GM13977 (cell line): ENCODE results near the gene CYP11A1.

Experiments used
- DNase-seq: peaks from one replicate; pipeline ENCODE4 v3.0.0; 2012; ENCODE audit warnings: low spot score
- CTCF ChIP-seq: IDR thresholded peaks from 2 replicates; pipeline ENCODE4 v1.5.1; 2012; ENCODE audit warnings: mild to moderate bottlenecking, control low read depth; ENCODE audit not compliant: insufficient read depth; ENCODE audit errors: extremely low read depth, missing control alignments
- in situ Hi-C: fragments of 300-500 bp; cut with MboI; formaldehyde crosslinking; loops from one replicate; pipeline ENCODE4 v1.12.0; 2022; ENCODE audit warnings: low sequenced_read_pairs, low pct_unique_long_range_greater_than_20kb, mixed read lengths, inconsistent platforms; ENCODE audit not compliant: unreplicated experiment

The CYP11A1 gene

GRCh38 chr15:74367296-74367854 lies at the start of gene CYP11A1:
TSS of gene CYP11A1 (minus strand) at chr15:74367646. CDS start at chr15:74367585, 61 bp downstream.
- no peak for TF ChIP-seq CTCF
- in situ Hi-C loops: no loop called here
- no peak for DNase-seq

DNA sequence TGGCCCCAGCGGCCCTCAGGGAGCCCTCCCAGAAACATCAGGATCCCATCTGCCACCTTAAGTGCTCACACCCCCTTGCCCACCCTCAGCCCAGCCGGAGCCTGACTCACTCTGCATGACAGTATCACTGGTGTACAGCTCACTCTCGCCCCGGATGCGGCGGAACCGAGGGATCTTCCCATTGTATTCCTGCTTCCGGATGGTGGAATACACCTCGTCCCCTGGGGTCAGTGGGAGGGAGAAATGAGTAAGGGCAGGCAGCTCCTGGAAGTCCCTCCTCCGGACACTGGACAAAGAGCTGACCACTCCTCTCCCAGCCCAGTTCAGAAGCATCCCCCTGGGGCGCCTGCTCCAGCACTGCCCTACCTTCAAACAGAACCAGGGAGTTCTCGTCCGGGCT lies 49.8 kb upstream of the CYP11A1 start:
- no peak for TF ChIP-seq CTCF
- DNase-seq: no peak
- in situ Hi-C loops: no loop called here

DNA sequence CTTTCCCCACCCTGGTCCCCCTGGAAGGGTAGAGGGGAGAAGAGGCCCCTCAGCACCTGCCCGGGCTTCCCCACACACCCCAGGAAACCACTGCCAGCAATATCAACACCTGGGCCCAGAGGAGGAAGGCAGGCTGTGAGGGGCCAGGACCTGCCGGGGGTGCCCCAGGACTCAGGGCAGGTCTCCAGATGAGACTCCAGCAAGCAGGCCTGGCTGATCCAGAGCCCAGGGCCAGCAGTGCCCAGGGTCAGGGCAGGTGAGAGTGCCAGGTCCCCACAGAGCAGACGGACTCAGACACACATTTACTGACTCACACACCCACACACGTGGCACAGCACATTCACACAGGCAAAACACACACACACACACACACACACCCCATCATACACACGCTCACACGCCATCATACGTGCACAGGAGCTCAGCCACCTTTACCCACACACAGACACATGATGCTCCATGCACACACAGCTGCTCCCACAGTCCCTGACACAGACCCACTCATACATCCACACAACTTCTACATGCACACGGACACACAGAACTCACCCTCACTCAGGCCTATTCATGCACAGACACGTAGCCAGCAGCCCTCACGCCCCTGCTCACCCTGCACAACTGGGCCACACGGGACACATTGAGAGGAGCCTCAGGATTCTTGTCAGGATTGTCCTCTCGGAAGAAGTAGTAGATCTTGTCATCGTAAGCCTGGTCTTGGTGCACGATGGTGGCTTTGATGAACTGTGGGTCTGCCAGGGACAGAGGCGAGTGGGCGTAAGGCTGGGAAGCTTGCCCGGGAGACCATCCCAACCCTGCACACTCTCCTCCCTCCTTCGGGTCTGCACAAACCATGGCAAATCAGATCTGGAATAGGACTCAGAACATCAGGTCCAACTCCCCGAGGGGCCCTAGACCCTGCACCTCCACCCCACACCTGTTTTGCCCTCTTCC lies 48.8 kb upstream of the CYP11A1 start:
- no peak for DNase-seq
- TF ChIP-seq CTCF: no peak
- in situ Hi-C loops: no loop called here

GRCh38 chr15:74414603-74415338 lies 47.3 kb upstream of the CYP11A1 start:
- no peak for DNase-seq
- in situ Hi-C loops: no loop called here
- TF ChIP-seq CTCF: no peak

- DNase-seq: no peak
- in situ Hi-C loops: no loop called here
- no peak for TF ChIP-seq CTCF
These were observed 46.7 kb upstream of the CYP11A1 start for GRCh38 chr15:74414081-74414580.

DNA sequence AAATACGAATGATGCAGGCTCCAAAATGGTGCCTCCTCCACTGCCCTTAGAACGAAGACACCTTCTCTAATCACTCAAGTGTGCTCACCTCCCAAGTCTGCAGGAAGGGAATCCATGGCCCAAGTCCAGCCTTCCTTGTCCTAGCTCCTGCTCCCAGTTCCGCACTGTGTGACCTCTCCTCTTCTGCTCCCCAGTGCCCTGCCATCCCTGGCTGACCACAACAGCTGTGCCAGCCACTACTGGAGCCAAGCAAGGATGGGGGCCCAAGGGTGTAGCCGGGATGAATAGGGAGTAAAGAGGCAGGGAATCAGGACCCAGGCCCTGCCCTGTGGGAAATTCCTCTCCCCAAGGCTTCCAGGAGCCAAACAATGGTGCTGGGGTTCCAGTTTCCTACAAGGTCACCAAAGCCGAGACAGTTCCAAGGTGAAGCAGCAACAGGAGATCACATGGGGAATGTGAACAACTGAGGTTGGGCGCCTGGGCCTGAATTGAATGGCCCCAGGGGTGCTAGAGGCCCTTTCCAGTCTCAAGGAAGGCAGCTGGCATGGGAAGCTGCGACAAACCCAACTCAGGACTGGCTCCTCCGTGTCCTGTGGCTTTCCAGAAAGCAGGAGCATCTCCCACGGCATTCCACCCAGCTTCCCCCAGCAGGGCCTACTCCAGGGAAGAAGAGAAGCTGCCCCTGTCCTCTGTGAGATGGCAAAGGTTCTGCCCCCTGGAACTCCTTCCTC lies 46.1 kb upstream of the CYP11A1 start:
- no peak for DNase-seq
- in situ Hi-C loops: no loop called here
- TF ChIP-seq CTCF: no peak
